GM19467 (cell line): Measurements from ENCODE around the gene CR1.
"Not testable (repeated sequence)": the region's sequence is repeated elsewhere in the genome, so short reads cannot be mapped to it uniquely, and the experiment has no call there.

ENCODE experiments used
- ATAC-seq: cut with Tn5 transposase; IDR thresholded peaks from one replicate; pipeline ENCODE4 v1.9.1; 2021; ENCODE audit warnings: mild to moderate bottlenecking, moderate library complexity; ENCODE audit not compliant: unreplicated experiment

Gene CR1

DNA sequence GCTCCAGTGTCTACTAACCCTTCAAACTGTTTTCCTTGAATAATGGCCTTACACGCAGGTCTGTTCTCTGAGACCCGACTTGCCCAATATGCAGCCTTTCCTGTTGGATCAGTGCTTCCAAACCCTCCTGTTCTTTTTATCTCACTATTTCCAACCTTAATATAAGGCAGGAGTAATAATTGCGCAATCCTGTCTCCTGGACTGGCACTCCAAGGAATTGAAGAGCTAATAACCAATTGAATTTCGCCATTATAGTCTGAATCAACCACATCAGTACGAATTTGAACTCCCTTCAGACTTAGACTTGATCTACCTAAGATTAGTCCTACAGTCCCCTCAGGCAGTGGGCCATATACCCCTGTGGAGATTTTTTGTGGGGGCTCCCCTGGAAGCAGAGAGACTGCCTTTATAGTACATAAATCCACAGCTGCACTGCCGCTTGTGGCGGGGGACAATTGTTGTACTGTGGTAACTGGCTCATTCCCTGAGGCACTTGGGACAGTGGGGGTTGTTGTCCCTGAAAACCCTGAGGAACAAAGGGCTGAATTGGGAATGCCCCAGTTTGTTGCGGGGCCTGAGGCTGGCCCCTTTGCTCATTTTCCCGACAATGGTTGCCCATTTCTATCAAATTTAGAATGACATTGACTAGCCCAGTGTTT lies 142.7 kb downstream of the CR1 start:
- not testable (repeated sequence) for ATAC-seq

DNA sequence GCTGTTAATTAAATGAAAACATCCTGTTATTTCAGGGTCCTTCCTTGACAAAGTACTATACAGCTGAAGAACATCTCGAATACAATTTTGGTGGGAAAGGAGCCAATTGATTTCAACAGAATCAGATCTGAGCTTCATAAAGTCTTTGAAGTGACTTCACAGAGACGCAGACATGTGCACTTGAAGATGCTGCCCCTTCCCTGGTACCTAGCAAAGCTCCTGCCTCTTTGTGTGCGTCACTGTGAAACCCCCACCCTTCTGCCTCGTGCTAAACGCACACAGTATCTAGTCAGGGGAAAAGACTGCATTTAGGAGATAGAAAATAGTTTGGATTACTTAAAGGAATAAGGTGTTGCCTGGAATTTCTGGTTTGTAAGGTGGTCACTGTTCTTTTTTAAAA lies 143.4 kb downstream of the CR1 start:
- not testable (repeated sequence) for ATAC-seq

DNA sequence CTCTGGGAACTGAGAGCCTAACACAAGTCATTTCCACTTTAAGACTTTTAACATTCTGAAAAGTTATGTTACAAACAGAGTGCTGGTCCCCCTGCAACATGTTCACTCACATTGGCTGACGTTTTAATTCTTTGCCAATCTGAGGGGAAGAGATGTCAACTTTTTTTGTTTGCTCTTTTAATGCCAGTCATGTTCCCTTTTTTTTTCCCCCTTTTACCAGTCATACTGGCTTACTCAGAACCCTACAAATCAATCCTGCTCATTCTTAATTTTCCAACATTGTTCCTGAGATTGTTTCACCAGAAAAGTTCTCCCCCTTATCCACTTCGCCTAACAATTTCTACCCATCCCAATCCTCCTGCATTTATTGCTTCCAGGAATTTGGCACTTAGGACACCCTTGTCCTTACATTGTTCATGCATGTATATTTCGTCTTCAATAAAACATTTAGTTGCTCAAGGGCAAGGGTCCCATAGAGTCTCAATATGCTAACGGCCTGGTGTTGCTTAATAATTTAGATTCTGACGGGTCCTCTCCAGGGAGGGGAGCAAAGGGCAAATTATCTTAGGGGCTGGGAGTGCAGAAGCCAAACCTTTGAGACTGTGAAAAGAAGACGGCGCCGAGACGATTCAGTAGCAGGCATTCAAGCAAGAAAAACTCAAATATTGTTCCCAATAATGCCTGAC lies 148.4 kb downstream of the CR1 start:
- no peak for ATAC-seq

DNA sequence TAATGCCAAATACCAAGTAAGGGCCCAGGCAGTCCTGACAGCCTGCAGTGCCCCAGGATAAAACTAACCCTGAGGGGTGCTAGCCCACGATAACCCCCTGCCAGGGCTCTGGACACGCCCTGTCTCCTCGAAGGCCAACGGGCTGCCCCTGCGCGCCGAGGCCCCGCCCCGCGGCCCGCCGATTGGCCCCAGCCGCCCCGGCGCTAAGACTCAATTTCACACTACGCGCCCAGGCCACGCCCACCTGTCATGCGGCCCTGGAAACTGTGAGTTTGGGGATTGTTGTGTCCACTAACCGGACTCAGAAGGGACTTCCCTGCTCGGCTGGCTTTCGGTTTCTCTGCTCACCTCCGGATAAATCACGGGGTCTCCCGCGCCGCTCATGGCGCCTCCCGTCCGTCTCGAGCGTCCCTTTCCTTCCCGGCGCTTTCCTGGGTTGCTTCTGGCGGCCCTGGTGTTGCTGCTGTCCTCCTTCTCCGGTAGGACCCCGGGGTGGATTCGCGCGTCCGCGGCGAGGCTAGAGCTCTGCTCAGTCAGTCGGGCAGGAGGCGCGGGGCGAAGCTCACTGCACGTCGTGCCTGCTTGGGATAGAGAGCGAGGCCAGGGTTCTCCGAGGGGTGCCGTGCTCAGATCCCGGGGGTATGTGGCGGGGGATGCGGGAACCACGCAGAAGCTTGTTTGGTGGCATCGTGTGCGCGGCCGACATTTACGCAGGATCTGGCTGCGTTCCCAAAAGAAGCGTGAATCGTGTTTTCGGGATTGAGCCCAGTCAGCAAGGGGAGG lies 149.1 kb downstream of the CR1 start, which contains the start of gene CR1L:
CR1L (plus strand) TSS at position 282 of the 783 bp plus-strand sequence; CDS start at position 383, 101 bp downstream.
- peak; percentile 92 for ATAC-seq

DNA sequence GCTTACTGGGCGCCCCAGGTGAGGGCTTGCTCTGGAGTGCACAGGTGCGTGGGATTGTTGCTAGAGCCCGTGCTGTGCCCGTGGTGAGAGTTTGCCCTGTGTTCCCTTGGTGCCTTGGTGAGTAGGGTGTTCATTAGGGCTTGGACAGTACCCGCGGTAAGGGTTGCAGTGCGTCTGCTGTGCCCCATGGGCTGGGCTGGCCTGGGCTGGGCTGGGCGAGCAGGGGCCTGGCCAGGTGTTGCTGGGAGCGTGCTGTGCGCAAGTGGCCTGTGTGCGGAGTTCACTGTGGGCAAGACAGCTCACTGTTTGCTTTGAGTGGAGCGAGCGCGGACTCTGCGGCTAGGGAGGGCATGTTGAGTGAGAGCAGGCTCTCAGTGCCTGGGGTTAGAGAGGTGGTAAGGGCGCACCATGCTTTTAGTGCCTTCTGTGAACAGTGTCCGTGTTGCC lies 149.7 kb downstream of the CR1 start:
- no peak for ATAC-seq

DNA sequence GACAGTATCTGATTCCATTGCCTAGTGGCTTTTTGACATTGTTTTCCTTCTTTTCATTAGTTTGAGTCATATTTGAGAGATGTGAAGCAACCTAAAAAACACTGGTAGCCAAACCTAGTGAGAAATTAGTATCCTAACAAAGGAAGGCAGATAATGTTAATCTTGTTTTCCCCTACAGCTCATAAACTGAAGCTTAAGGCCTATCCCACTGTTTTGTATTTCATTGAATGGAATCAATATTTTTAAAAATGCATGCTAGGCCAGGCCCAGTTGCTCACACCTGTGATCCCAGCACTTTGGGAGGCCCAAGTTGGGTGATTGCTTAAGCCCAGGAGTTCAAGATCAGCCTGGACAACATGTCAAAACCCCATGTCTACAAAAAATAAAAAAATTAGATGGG lies 150.2 kb downstream of the CR1 start:
- ATAC-seq: no peak

DNA sequence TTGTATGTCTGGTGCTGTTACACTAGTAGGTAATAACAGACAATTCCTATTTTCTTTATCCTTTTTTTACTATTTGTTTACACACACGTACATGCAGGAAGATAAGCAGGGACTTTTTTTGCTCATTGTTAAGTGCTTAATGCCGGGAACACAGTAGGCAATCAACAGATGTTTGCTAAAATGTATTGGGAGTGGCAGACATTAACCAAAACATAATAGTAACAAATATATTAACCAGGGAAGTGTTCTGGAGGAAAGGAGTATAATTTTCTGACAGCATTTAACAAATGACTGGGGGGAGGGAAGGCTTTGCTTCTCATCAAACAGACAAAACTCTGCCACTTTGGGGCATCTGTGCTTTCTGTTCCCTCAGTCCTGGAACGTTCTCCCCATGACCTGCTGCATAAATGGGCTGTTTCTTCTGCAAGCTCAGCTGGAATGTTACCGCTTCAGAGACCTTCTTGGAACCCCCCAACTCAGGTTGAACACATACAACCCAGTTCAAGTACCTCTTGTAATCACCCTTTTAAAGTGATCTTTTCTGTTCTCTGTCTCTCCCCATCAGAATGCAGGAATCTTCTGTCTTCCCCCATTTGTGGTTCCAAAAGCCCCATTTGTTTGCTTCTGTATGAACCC lies 151.1 kb downstream of the CR1 start:
- ATAC-seq: no peak

DNA sequence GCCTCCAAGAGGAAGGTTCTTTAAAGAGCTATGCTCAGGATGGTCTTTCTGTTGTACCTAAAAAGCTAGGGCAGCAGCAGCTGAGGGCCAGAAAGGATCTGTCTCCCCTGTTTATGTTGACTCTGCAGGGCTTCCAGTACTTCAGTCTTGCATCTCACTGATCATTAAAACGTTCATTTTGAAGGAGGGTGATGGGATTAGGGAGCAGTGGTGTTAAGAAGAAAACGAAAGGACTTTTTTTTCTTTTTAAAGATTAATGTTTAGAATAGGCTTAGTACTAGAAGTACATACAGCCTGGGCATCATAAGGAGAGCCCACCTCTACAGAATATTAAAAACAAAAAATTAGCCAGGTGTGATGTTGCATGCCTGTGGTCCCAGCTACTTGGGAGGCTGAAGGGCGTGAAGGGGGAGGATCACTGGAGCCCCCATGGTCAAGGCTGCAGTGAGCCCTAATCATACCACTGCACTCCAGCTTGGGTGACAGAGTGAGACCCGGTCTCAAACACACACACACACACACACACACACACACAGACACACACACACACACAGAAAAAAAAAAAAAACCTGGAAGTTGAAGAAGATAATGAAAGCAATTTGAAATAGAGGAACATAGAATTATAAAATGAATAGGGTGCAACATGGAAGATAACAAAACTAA lies 151.8 kb downstream of the CR1 start:
- no peak for ATAC-seq

DNA sequence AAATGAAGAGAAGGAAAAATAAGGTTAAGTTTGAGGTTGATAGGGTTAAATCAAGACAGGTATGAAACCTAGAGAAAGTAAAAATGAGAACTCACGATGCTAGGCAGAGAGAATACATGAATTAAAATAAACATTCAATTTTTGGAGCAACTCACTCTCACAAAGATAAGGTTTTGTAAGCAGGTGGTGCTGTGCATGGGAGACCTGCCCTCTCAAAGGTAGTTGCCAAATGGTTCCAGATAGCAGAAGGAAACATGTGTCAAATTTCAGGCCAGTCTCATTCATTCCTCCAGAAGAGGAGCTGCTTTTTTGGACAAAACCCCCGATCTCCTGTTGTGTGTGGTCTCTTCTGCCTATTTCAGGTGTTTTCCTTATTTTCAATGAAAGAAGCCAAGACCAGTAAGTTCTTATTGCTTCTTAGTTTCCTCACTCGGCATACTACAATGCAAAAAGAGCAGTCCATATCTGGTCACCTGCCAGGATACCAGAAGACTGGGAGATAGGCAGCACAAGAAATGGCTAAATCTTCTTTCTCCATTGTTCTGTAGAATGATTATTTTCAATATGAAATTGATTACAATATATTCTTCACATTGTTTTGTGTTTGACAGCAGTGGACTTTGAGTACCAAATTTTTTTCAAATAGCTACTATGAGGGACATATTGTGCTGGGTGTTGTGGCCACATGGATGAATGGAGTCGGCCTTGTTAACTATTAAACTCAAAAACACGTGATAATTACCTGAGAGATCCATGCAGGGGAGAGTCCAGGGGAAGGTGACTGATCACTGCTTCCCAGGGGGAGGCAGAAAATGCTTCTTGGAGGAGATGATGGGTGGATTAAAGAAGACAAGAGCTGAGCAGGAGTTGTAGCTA lies 152.6 kb downstream of the CR1 start:
- no peak for ATAC-seq

DNA sequence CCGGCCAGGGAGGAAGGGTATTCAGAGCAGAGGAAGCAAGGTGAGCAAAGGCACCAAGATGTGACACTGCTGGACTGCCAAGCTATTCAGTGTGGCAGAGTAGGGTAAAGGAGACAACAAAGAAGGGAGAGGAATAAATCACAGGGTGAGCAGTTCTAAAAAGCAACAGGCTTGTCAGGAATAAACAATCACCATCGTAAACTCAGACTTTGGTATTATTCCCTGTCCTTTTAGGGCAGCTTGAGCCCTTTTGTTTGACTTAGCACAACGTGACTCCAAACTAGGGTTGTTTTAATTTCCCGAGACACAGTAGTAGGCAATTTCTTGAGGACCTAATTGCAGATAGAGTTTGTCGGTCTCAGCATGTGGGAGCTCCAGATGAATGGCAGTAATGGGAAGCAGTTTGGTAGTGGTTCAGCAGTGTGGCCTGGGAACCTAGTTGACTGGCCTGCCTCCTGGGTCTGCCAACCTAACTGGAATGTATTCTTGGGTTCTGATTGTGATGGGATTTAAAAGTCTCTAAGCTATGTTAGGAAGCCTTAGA lies 153.3 kb downstream of the CR1 start:
- no peak for ATAC-seq

DNA sequence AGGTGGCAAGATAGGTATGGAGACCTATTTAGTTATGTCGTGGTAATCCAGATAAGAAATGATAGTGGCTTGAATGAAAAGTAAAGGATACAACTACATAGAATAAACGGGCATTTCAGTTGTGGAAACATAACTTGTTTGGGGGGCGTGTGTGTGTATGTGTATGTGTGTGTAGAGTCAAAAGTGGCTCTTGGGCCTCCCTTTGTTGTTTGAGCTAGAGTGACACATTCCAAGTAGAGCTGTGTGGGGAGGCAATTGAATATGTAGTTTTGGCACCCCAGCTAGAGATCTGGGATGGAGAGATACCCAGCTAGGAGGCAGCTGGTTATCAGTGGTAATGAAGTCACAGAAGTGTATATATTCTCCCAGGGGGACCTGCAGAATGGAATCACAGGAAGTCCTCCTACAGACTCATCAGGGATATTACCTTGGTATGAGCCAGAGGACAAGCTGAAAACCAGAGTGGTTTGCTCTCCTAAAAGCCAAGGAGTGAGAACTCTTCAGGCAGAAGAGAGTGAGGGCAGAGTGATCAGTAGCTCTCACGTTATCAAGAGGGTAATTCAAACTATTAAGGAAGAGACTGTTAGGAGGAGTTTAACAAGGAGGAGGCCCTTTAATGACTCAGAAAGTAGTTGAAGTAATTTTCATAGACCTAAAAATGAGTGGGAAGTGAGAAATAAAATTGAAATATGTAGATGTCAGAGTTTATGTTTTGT lies 154.1 kb downstream of the CR1 start:
- no peak for ATAC-seq

DNA sequence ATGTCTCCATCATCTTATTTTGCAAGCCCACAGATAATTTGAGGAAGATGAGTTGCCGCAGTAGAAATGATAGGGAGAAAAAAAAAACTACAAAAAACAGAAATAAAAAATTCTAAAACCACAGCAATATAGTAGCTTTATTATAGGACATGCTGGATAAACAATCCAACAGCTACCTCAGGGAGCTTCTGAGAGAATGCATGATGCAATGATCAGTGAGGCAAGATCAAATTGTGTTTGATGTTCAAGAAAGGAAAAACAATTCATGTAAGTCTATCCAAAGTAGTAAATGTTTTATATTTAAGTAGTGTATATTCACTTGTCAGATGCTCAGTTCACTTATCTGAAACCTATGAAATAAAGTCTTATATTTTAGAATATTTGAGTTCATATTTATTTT lies 155.6 kb downstream of the CR1 start:
- no peak for ATAC-seq

DNA sequence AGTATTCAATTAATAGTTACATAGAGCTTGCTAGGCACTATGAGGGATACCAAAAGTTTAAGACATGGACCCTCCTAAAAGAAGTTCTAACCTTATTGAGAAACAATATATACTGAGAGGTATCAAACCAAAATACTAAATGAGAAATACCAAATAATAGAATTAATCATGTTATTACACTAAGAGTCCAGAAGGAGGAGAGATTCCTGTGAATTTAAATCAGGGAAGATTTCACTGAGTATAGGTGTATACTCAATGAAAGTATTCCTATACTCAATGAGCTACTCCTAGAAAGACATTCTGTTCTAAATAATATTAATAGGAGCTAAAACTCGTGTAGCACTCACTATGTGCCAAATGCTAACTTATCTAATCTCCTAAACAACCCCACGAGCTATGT lies 158.4 kb downstream of the CR1 start:
- no peak for ATAC-seq

DNA sequence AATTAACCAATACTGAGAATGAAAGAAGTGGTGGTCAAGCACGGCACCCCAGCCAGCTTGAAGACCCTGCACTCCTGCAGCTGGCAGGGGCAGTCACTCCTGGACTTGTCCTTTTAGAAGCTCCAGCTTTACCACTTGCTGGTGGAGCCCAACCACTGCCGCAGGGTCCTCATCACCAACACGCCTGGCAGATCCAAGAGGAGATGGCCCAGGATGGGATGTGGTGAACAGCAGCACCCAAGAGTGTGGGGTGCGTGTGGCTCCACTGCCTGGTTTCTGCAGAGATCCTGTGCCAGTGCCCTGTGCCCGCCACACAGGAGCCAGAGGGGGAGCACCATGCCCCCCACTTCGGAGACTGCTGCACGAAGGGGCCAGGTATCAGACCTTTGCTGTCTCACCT lies 162.5 kb downstream of the CR1 start:
- no peak for ATAC-seq

DNA sequence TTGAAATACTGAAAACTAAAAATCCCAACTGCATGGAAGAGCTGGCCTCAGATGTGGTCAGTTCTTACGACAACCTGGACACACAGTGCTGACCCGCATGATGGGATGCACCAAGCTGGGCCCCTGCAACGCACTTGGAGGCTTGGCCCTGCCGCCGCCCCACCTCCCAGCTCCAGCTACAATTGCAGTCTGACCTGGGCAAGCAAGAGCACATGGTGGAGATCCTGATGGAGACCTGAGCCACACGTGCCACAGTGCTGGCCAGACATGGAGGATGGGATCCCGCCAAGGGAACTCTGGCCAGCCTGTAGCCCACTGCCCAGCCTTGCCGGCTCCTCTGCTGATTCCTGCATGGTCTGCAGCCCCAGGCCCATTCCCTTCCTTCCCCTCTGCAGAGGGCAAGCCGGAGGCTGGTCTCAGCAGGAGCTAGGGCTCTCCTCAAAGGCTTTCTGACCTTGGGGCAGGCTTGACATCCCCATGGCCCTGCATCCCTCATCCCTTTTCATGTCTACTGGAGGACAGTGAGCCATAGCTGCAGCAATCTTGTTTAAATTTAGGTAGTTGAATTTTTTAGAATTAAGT lies 163.0 kb downstream of the CR1 start:
- no peak for ATAC-seq

DNA sequence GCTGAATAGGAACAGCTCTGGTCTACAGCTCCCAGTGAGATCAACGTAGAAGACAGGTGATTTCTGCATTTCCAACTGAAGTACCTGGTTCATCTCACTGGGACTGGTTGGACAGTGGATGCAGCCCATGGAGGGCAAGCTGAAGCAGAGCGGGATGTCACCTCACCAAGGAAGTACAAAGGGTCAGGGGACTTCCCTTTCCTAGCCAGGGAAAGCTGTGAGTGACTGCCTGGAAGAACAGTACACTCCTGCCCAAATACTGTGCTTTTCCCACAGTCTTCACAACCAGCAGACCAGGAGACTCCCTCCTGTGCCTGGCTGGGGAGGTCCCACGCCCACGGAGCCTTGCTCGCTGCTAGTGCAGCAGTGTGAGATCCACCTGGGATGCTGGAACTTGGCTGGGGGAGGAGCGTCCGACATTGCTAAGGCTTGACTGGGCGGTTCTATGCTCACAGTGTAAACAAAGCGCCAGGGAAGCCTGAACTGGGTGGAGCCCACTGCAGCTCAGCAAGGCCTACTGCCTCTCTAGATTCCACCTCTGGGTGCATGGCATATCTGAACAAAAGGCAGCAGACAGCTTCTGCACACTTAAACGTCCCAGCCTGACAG lies 163.7 kb downstream of the CR1 start:
- no peak for ATAC-seq

DNA sequence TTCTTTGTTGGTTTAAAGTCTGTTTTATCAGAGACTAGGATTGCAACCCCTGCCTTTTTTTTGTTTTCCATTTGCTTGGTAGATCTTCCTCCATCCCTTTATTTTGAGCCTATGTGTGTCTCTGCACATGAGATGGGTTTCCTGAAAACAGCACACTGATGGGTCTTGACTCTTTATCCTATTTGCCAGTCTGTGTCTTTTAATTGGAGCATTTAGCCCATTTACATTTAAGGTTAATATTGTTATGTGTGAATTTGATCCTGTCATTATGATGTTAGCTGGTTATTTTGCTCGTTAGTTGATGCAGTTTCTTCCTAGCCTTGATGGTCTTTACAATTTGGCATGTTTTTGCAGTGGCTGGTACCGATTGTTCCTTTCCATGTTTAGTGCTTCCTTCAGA lies 165.5 kb downstream of the CR1 start:
- not testable (repeated sequence) for ATAC-seq

DNA sequence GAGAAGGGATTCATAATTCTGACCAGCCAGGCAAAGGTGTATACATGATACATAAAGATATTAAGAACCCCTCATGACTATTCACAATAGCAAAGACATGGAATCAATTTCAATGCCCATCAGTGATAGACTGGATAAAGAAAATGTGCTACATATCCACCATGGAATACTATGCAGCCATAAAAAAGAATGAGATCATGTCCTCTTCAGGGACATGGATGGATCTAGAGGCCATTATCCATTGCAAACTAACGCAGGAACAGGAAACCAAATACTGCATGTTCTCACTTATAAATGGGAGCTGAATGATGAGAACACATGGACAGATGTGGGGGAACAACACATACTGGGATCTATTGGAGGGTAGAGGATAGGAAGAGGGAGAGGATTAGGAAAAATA lies 170.4 kb downstream of the CR1 start:
- no peak for ATAC-seq
